ENCODE measurements around the gene MFAP1.

- no peak for TF ChIP-seq POLR2A (IDR thresholded peaks at IDR 0.05)
- TF ChIP-seq, protein P1, sequence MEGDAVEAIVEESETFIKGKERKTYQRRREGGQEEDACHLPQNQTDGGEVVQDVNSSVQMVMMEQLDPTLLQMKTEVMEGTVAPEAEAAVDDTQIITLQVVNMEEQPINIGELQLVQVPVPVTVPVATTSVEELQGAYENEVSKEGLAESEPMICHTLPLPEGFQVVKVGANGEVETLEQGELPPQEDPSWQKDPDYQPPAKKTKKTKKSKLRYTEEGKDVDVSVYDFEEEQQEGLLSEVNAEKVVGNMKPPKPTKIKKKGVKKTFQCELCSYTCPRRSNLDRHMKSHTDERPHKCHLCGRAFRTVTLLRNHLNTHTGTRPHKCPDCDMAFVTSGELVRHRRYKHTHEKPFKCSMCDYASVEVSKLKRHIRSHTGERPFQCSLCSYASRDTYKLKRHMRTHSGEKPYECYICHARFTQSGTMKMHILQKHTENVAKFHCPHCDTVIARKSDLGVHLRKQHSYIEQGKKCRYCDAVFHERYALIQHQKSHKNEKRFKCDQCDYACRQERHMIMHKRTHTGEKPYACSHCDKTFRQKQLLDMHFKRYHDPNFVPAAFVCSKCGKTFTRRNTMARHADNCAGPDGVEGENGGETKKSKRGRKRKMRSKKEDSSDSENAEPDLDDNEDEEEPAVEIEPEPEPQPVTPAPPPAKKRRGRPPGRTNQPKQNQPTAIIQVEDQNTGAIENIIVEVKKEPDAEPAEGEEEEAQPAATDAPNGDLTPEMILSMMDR (IDR thresholded peaks at IDR 0.05): no peak
These were observed 1.6 kb upstream of the MFAP1 start for GRCh38 chr15:43826029-43826507.

All from right lobe of liver (tissue), 4 donors.